ENCODE measurements around the gene RAB25.

- TF ChIP-seq, protein P1, sequence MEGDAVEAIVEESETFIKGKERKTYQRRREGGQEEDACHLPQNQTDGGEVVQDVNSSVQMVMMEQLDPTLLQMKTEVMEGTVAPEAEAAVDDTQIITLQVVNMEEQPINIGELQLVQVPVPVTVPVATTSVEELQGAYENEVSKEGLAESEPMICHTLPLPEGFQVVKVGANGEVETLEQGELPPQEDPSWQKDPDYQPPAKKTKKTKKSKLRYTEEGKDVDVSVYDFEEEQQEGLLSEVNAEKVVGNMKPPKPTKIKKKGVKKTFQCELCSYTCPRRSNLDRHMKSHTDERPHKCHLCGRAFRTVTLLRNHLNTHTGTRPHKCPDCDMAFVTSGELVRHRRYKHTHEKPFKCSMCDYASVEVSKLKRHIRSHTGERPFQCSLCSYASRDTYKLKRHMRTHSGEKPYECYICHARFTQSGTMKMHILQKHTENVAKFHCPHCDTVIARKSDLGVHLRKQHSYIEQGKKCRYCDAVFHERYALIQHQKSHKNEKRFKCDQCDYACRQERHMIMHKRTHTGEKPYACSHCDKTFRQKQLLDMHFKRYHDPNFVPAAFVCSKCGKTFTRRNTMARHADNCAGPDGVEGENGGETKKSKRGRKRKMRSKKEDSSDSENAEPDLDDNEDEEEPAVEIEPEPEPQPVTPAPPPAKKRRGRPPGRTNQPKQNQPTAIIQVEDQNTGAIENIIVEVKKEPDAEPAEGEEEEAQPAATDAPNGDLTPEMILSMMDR (conservative IDR thresholded peaks at IDR 0.05), result no peak
- no peak for TF ChIP-seq ZFX (IDR thresholded peaks at IDR 0.05)
Measured at GRCh38 chr1:156075162-156075561, 14.2 kb downstream of the RAB25 start.

All from C4-2B (cell line).